ENCODE data around the gene TAF3. TPM values are rescaled to one million over a fixed set of nuclear protein-coding genes. Genes with fewer than 3 reads are reported as not detected.

The TAF3 gene
- total and polyA plus RNA-seq, 2 experiments from 2014 or later: 4.1 to 6.4 TPM

- WGBS (ENCODE audit: low lambda C conversion rate, missing lambda C conversion rate): 98% methylated on average over 3 of the region's 3 CpGs
These were observed 134.0 kb downstream of the TAF3 start for GRCh38 chr10:7952266-7952665.

GRCh38 chr10:7953447-7953846 lies 135.1 kb downstream of the TAF3 start:
- TF ChIP-seq EZH2 (IDR thresholded peaks at IDR 0.05; ENCODE audit: borderline replicate concordance) (no peak), EZH2phosphoT487 (IDR thresholded peaks at IDR 0.05; ENCODE audit: low read depth, severe bottlenecking, unreplicated experiment) (no peak), CTCF (IDR thresholded peaks at IDR 0.05; ENCODE audit: poor library complexity) (no peak)

More at GRCh38 chr10:7952266-7952665, 134.0 kb downstream of the TAF3 start:
- H3K4me1 ChIP-seq (ENCODE audit: insufficient read depth): no peaks in the 10 kb centered on the region
- no peaks in the 10 kb centered on the region for H3K27me3 ChIP-seq
- no peaks in the 10 kb centered on the region for H3K79me2 ChIP-seq
- no peak overlapping the region for H2AFZ ChIP-seq
- H3K9me3 ChIP-seq (ENCODE audit: low read depth): no peaks in the 10 kb centered on the region
- H3K9me2 ChIP-seq (replicated peaks; ENCODE audit: insufficient read depth): no peaks in the 10 kb centered on the region
- no peak for TF ChIP-seq EZH2phosphoT487 (IDR thresholded peaks at IDR 0.05; ENCODE audit: low read depth, severe bottlenecking, unreplicated experiment)
- no peak for TF ChIP-seq EZH2 (IDR thresholded peaks at IDR 0.05; ENCODE audit: borderline replicate concordance)
- TF ChIP-seq CTCF (IDR thresholded peaks at IDR 0.05; ENCODE audit: poor library complexity): no peak
- H3K27ac ChIP-seq: no peak overlapping the region
- H3K4me3 ChIP-seq: no peak overlapping the region
- DNase-seq (ENCODE audit: low spot score): no peak
- no peak overlapping the region for H3K4me2 ChIP-seq
- H4K20me1 ChIP-seq (ENCODE audit: insufficient read depth, poor library complexity, severe bottlenecking): no peaks in the 10 kb centered on the region
- H3K36me3 ChIP-seq (replicated peaks; ENCODE audit: insufficient read depth, low read depth): no peaks in the 10 kb centered on the region

GRCh38 chr10:7955446-7955845 lies 137.1 kb downstream of the TAF3 start:
- WGBS (ENCODE audit: low lambda C conversion rate, missing lambda C conversion rate): 46% methylated on average over 1 of the region's 1 CpG
- TF ChIP-seq EZH2phosphoT487 (IDR thresholded peaks at IDR 0.05; ENCODE audit: low read depth, severe bottlenecking, unreplicated experiment) (no peak), EZH2 (IDR thresholded peaks at IDR 0.05; ENCODE audit: borderline replicate concordance) (no peak), CTCF (IDR thresholded peaks at IDR 0.05; ENCODE audit: poor library complexity) (no peak)
- Histone ChIP-seq H3K4me2 (no peak overlapping the region), H3K79me2 (peaks cover 4% of the 10 kb centered on the region), H3K9me2 (replicated peaks; ENCODE audit: insufficient read depth) (no peaks in the 10 kb centered on the region), H2AFZ (no peak overlapping the region), H3K4me1 (ENCODE audit: insufficient read depth) (no peaks in the 10 kb centered on the region), H4K20me1 (ENCODE audit: insufficient read depth, poor library complexity, severe bottlenecking) (no peaks in the 10 kb centered on the region), H3K27me3 (no peaks in the 10 kb centered on the region), H3K9me3 (ENCODE audit: low read depth) (no peaks in the 10 kb centered on the region), H3K27ac (no peak overlapping the region), H3K36me3 (replicated peaks; ENCODE audit: insufficient read depth, low read depth) (no peaks in the 10 kb centered on the region), H3K4me3 (no peak overlapping the region)
- no peak for DNase-seq (ENCODE audit: low spot score)

More at GRCh38 chr10:7953447-7953846, 135.1 kb downstream of the TAF3 start:
- no peak overlapping the region for H3K4me3 ChIP-seq
- no peaks in the 10 kb centered on the region for H3K4me1 ChIP-seq (ENCODE audit: insufficient read depth)
- no peak overlapping the region for H3K4me2 ChIP-seq
- no peaks in the 10 kb centered on the region for H3K27me3 ChIP-seq
- no peaks in the 10 kb centered on the region for H4K20me1 ChIP-seq (ENCODE audit: insufficient read depth, poor library complexity, severe bottlenecking)
- no peaks in the 10 kb centered on the region for H3K36me3 ChIP-seq (replicated peaks; ENCODE audit: insufficient read depth, low read depth)
- H3K9me3 ChIP-seq (ENCODE audit: low read depth): no peaks in the 10 kb centered on the region
- 64% methylated on average over 4 of the region's 4 CpGs for WGBS (ENCODE audit: low lambda C conversion rate, missing lambda C conversion rate)
- no peaks in the 10 kb centered on the region for H3K9me2 ChIP-seq (replicated peaks; ENCODE audit: insufficient read depth)
- H2AFZ ChIP-seq: no peak overlapping the region
- peaks cover 4% of the 10 kb centered on the region for H3K79me2 ChIP-seq
- no peak overlapping the region for H3K27ac ChIP-seq
- DNase-seq (ENCODE audit: low spot score): peak; percentile 13

- Histone ChIP-seq H3K9me3 (ENCODE audit: low read depth) (no peaks in the 10 kb centered on the region), H2AFZ (no peak overlapping the region), H3K79me2 (peaks cover 4% of the 10 kb centered on the region), H3K36me3 (replicated peaks; ENCODE audit: insufficient read depth, low read depth) (no peaks in the 10 kb centered on the region), H3K27ac (no peak overlapping the region), H3K4me3 (no peak overlapping the region), H3K4me2 (no peak overlapping the region), H3K27me3 (no peaks in the 10 kb centered on the region), H4K20me1 (ENCODE audit: insufficient read depth, poor library complexity, severe bottlenecking) (no peaks in the 10 kb centered on the region), H3K9me2 (replicated peaks; ENCODE audit: insufficient read depth) (no peaks in the 10 kb centered on the region), H3K4me1 (ENCODE audit: insufficient read depth) (no peaks in the 10 kb centered on the region)
- no peak for DNase-seq (ENCODE audit: low spot score)
- TF ChIP-seq EZH2phosphoT487 (IDR thresholded peaks at IDR 0.05; ENCODE audit: low read depth, severe bottlenecking, unreplicated experiment): no peak
- no peak for TF ChIP-seq CTCF (IDR thresholded peaks at IDR 0.05; ENCODE audit: poor library complexity)
These were observed 138.2 kb downstream of the TAF3 start for GRCh38 chr10:7956508-7956907.

Measured in hepatocyte (in vitro differentiated cells).